PC-9 (cell line): ENCODE measurements around the gene KLK4. TPM values are rescaled to one million over a fixed set of nuclear protein-coding genes. Genes with fewer than 3 reads are reported as not detected.

Source experiments
- BruUV-seq: library from RNA; stranded (reverse); fragments of 400-500 nt; replicated peaks from 2 replicates; lab custom pipeline; 2021; lab: Mats Ljungman, UMichigan
- CTCF ChIA-PET: fragments of 300-600 bp; sonication (Branson Sonifier 250); formaldehyde crosslinking; loops from one replicate; lab custom pipeline; 2022; ENCODE audit warnings: antibody characterized with exemption; lab: Charles Lee
- POLR2A ChIA-PET: fragments of 300-600 bp; sonication (Branson Sonifier 250); formaldehyde crosslinking; loops from one replicate; lab custom pipeline; 2022; ENCODE audit warnings: antibody characterized with exemption; ENCODE audit not compliant: unreplicated experiment; lab: Charles Lee
- DNase-seq, 2 experiments: peaks; one replicate each; pipeline versions ENCODE4 v3.0.0 to v3.0.0-alpha.2; 2015 to 2022; ENCODE audit warnings: mixed read lengths in 1 of 2
- H2AFZ ChIP-seq: fragments of 200-600 bp; sonication (generic); 2 replicates; pipeline ENCODE4 v1.8.1; 2017; ENCODE audit warnings: antibody characterized with exemption
- H3F3A ChIP-seq: fragments of 200-600 bp; sonication (generic); 2 replicates; pipeline ENCODE4 v1.8.1; 2017; ENCODE audit warnings: antibody characterized with exemption, mild to moderate bottlenecking, low read depth; ENCODE audit not compliant: insufficient read depth
- H3K27ac ChIP-seq: fragments of 200-600 bp; sonication (generic); 2 replicates; pipeline ENCODE4 v1.6.1; 2016; ENCODE audit warnings: mixed run types
- H3K27me3 ChIP-seq: fragments of 200-600 bp; sonication (generic); 2 replicates; pipeline ENCODE4 v1.6.1; 2016; ENCODE audit warnings: low read depth, mixed run types; ENCODE audit not compliant: insufficient read depth
- H3K36me3 ChIP-seq: fragments of 200-600 bp; sonication (generic); 2 replicates; pipeline ENCODE4 v1.6.1; 2016; ENCODE audit warnings: low read depth, mixed run types
- H3K4me1 ChIP-seq: fragments of 200-600 bp; sonication (generic); replicated peaks from 2 replicates; pipeline ENCODE4 v1.6.1; 2016; ENCODE audit warnings: mixed run types; ENCODE audit not compliant: insufficient read depth
- H3K4me2 ChIP-seq: fragments of 200-600 bp; sonication (generic); 2 replicates; pipeline ENCODE4 v1.6.1; 2017; ENCODE audit warnings: mixed run types
- H3K4me3 ChIP-seq: fragments of 200-600 bp; sonication (generic); 2 replicates; pipeline ENCODE4 v1.6.1; 2016; ENCODE audit warnings: mixed run types
- H3K79me2 ChIP-seq: fragments of 200-600 bp; sonication (generic); 2 replicates; pipeline ENCODE4 v1.6.1; 2017; ENCODE audit warnings: low read depth, mixed run types
- H3K9me2 ChIP-seq: fragments of 200-600 bp; sonication (generic); 2 replicates; pipeline ENCODE4 v1.8.1; 2017; ENCODE audit warnings: mild to moderate bottlenecking; ENCODE audit not compliant: insufficient read depth
- H3K9me3 ChIP-seq: fragments of 200-600 bp; sonication (generic); 2 replicates; pipeline ENCODE4 v1.8.1; 2016; ENCODE audit warnings: low read depth; ENCODE audit not compliant: insufficient read depth
- H4K20me1 ChIP-seq: fragments of 200-600 bp; sonication (generic); 2 replicates; pipeline ENCODE4 v1.8.1; 2017; ENCODE audit not compliant: insufficient read depth
- CTCF ChIP-seq: fragments of 200-600 bp; sonication (generic); conservative IDR thresholded peaks from 2 replicates; pipeline ENCODE4 v1.6.1; 2017; ENCODE audit warnings: mixed run types, antibody characterized with exemption, mild to moderate bottlenecking, moderate library complexity
- EZH2 ChIP-seq: fragments of 200-600 bp; sonication (generic); IDR thresholded peaks from 2 replicates; pipeline ENCODE4 v1.8.0; 2017; ENCODE audit warnings: antibody characterized with exemption, low read depth
- intact Hi-C: fragments of 100-400 bp; cut with micrococcal nuclease; formaldehyde crosslinking; loops from one replicate; pipeline ENCODE4 v1.10.0; 2022; ENCODE audit not compliant: unreplicated experiment
- total RNA-seq: library from RNA; stranded (reverse); gene quantifications from 2 replicates; pipeline ENCODE4 v1.2.3, GENCODE V29; 2021

KLK4 gene
- total RNA-seq, 1 experiment from 2014 or later: not detected

- no peaks in the 10 kb centered on the region for H3F3A ChIP-seq
- CTCF ChIA-PET: interaction anchor here (0.5 kb wide), 1 partner anchor 47 kb away, joined by 10 read pairs; no protein-coding TSS in a partner anchor
- no peak for TF ChIP-seq EZH2
- no peak for TF ChIP-seq CTCF
- no peak overlapping the region for H3K4me3 ChIP-seq
- BruUV-seq: no TSS peak
- H2AFZ ChIP-seq: no peak overlapping the region
- H3K36me3 ChIP-seq: no peaks in the 10 kb centered on the region
- no peaks in the 10 kb centered on the region for H3K9me2 ChIP-seq
- no peaks in the 10 kb centered on the region for H4K20me1 ChIP-seq
- no peaks in the 10 kb centered on the region for H3K4me1 ChIP-seq
- H3K79me2 ChIP-seq: no peaks in the 10 kb centered on the region
- POLR2A ChIA-PET: no interaction called here
- no peak for DNase-seq
- H3K4me2 ChIP-seq: no peak overlapping the region
- intact Hi-C loops: no loop called here
- no peaks in the 10 kb centered on the region for H3K9me3 ChIP-seq
- H3K27ac ChIP-seq: no peak overlapping the region
- H3K27me3 ChIP-seq: peaks cover 91% of the 10 kb centered on the region
Measured at GRCh38 chr19:50880241-50880640, 31.0 kb downstream of the KLK4 start.

GRCh38 chr19:50878851-50879250, 32.3 kb downstream of the KLK4 start:
- intact Hi-C loops: no loop called here
- H3K4me2 ChIP-seq: no peak overlapping the region
- DNase-seq: no peak
- H3K4me3 ChIP-seq: no peak overlapping the region
- H3K9me3 ChIP-seq: no peaks in the 10 kb centered on the region
- CTCF ChIA-PET: no interaction called here
- no peak for TF ChIP-seq EZH2
- TF ChIP-seq CTCF: no peak
- BruUV-seq: no TSS peak
- H3K79me2 ChIP-seq: no peaks in the 10 kb centered on the region
- H3K27ac ChIP-seq: no peak overlapping the region
- H2AFZ ChIP-seq: no peak overlapping the region
- H3K4me1 ChIP-seq: no peaks in the 10 kb centered on the region
- POLR2A ChIA-PET: no interaction called here
- H3K9me2 ChIP-seq: no peaks in the 10 kb centered on the region
- no peaks in the 10 kb centered on the region for H4K20me1 ChIP-seq
- no peaks in the 10 kb centered on the region for H3K36me3 ChIP-seq
- H3K27me3 ChIP-seq: peaks cover 96% of the 10 kb centered on the region
- H3F3A ChIP-seq: no peaks in the 10 kb centered on the region

GRCh38 chr19:50877338-50877737, 33.9 kb downstream of the KLK4 start:
- Histone ChIP-seq H3K9me3 (no peaks in the 10 kb centered on the region), H3K79me2 (no peaks in the 10 kb centered on the region), H3K4me2 (no peak overlapping the region), H3F3A (no peaks in the 10 kb centered on the region), H3K4me3 (no peak overlapping the region), H3K4me1 (no peaks in the 10 kb centered on the region), H3K27ac (no peak overlapping the region), H4K20me1 (no peaks in the 10 kb centered on the region), H3K9me2 (no peaks in the 10 kb centered on the region), H3K27me3 (peaks cover 96% of the 10 kb centered on the region), H2AFZ (no peak overlapping the region), H3K36me3 (no peaks in the 10 kb centered on the region)
- no peak for DNase-seq
- CTCF ChIA-PET: no interaction called here
- no TSS peak for BruUV-seq
- TF ChIP-seq EZH2: no peak
- no peak for TF ChIP-seq CTCF
- POLR2A ChIA-PET: no interaction called here
- intact Hi-C loops: no loop called here
